ENCODE results near the gene FGD5.

- TF ChIP-seq CTCF (IDR thresholded peaks at IDR 0.05) (no peak), POLR2A (IDR thresholded peaks at IDR 0.05) (no peak)
These were observed 58.2 kb downstream of the FGD5 start for GRCh38 chr3:14876921-14877333.
